Measurements from ENCODE around the gene INTS11.

INTS11 gene

GRCh38 chr1:1262758-1263157 lies 61.7 kb downstream of the INTS11 start:
- DNase-seq (ENCODE audit: low read depth) = no peak

- no peak for DNase-seq (ENCODE audit: low read depth)
Measured at GRCh38 chr1:1262071-1262470, 62.4 kb downstream of the INTS11 start.

Measured in non-pigmented ciliary epithelial cell (primary cell).